Gastrocnemius medialis (tissue), 4 donors: Measurements from ENCODE around the gene PSG2. TPM values are rescaled to one million over a fixed set of nuclear protein-coding genes. Genes with fewer than 3 reads are reported as not detected.
"Not testable (repeated sequence)": the region's sequence is repeated elsewhere in the genome, so short reads cannot be mapped to it uniquely, and the experiment has no call there.

Experiments used
- ATAC-seq, 2 donors: fragments of 150-250 bp; one replicate each; pipeline ENCODE4 v1.9.1; 2016
- DNase-seq, 2 donors: peaks; one replicate each; pipeline ENCODE4 v3.0.0-alpha.2; 2019
- H3K27ac ChIP-seq, 4 donors: fragments of 200-600 bp; sonication (generic); 1 replicate in 1 of 4; 2 replicates in 3 of 4; pipeline ENCODE4 v1.5.1; 2016 to 2018; ENCODE audit warnings: mild to moderate bottlenecking in 2 of 4, moderate library complexity in 1 of 4
- H3K27me3 ChIP-seq, 3 donors: fragments of 200-600 bp; sonication (generic) in 2 of 3; 1 replicate in 1 of 3; 2 replicates in 2 of 3; pipeline versions ENCODE4 v1.5.1 to v1.6.0; 2016 to 2019; ENCODE audit warnings: mild to moderate bottlenecking in 1 of 3, moderate library complexity in 1 of 3
- H3K36me3 ChIP-seq, 2 donors: fragments of 200-600 bp; sonication (generic) in 1 of 2; one replicate each; pipeline ENCODE4 v1.5.1; 2017 to 2018
- H3K4me1 ChIP-seq, 2 donors: fragments of 200-600 bp; sonication (generic) in 1 of 2; one replicate each; pipeline ENCODE4 v1.5.1; 2016 to 2017; ENCODE audit warnings: mild to moderate bottlenecking in 2 of 2
- H3K4me3 ChIP-seq, 4 donors: fragments of 200-600 bp; sonication (generic) in 3 of 4; 1 replicate in 1 of 4; 2 replicates in 3 of 4; pipeline ENCODE4 v1.5.1; 2016 to 2019; ENCODE audit warnings: mild to moderate bottlenecking in 2 of 4
- H3K9me3 ChIP-seq, 3 donors: fragments of 200-600 bp; sonication (generic) in 2 of 3; 1 replicate in 1 of 3; 2 replicates in 2 of 3; pipeline ENCODE4 v1.5.1; 2016 to 2019
- POLR2A ChIP-seq, 2 donors: fragments of 450-650 bp; IDR thresholded peaks; one replicate each; pipeline ENCODE4 v1.6.1; 2017; ENCODE audit warnings: antibody characterized with exemption in 2 of 2, mild to moderate bottlenecking in 2 of 2, moderate library complexity in 2 of 2
- in situ Hi-C, 4 donors: fragments of 200-750 bp; cut with MboI; loops; one replicate each; pipeline versions ENCODE4 v1.15.0 to v1.8.0; 2017; ENCODE audit warnings: low sequenced_read_pairs in 4 of 4
- intact Hi-C: fragments of 100-400 bp; cut with DNase I; formaldehyde crosslinking; loops from one replicate; pipeline ENCODE4 v1.15.1; 2023; ENCODE audit warnings: low total_unique reads
- total RNA-seq, 4 donors: library from RNA; depleted of rRNA; stranded (reverse); fragments of >200 nt; gene quantifications; one replicate each; pipeline versions ENCODE4 v1.1.0 to v1.2.3, GENCODE V29; 2016
- TF ChIP-seq, protein P1 (sequence below), 5 experiments: fragments of 450-650 bp in 3 of 5; fragments of 200-600 bp in 2 of 5; sonication (generic) in 2 of 5; IDR thresholded peaks in 4 of 5; conservative IDR thresholded peaks in 1 of 5; 1 replicate in 4 of 5; 2 replicates in 1 of 5; pipeline ENCODE4 v1.5.1; 2016 to 2019; ENCODE audit warnings: antibody characterized with exemption in 5 of 5, mild to moderate bottlenecking in 3 of 5, moderate library complexity in 3 of 5

The PSG2 gene
- total RNA-seq, 4 donors from 2014 or later = not detected

DNA sequence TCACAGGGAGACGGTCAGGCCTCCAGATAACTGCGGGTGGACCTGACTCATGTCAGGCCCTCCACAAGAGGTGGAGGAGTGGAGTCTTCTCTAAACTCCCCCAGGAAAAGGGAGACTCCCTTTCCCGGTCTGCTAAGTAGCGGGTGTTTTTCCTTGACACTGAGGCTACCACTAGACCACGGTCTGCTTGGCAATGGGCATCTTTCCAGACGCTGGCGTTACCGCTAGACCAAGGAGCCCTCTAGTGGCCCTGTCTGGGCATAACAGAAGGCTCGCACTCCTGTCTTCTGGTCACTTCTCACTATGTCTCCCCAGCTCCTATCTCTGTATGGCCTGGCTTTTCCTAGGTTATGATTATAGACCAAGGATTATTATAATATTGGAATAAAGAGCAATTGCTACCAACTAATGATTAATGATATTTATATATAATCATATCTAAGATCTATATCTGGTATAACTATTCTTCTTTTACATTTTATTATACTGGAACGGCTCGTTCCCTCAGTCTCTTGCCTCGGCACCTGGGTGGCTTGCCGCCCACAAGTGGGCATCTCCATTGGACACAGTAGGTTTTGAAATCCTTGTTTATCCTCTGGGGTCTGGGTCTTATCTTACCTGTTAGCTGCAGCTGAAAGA is 5.3 kb upstream of the PSG2 start:
- H3K9me3 ChIP-seq, intact Hi-C loops: not testable (repeated sequence)

DNA sequence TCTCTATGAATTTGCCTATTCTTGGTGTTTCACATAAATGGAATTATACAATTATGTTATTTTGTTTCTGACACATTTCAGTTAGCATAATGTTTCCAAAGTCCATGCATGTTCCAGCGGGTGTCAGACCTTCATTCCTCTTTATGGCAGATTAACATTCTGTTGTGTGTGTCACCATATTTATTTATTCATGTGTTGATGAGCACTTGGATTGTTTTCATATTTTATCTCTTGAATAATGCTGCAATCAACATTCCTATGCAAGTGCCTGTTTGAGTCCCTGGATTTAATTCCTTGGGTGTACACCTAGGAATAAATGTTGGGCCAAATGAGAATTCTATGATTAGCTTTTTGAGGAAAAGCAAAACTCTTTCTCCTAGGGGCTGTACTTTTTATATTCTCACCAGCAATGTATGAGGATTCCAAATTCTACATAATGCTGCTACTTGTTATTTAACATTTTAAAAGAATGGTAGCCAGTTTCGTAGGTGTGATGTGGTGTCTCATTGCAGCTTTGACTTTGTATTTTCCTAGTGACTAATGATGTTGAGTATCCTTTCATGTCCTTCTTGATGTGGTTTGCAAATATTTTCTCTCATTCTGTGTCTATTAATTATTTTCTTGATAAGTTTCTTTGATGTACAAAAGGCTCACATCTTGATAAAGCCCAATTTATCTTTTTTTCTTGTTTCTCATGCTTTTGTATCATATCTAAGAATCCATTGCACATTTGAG is 3.5 kb upstream of the PSG2 start:
- intact Hi-C loops, H3K27me3 ChIP-seq, H3K36me3 ChIP-seq, H3K9me3 ChIP-seq, H3K4me1 ChIP-seq, ATAC-seq, H3K4me3 ChIP-seq, H3K27ac ChIP-seq, DNase-seq, in situ Hi-C loops: not testable (repeated sequence)

More for the DNA sequence above, 5.3 kb upstream of the PSG2 start:
- TF ChIP-seq, protein P1, sequence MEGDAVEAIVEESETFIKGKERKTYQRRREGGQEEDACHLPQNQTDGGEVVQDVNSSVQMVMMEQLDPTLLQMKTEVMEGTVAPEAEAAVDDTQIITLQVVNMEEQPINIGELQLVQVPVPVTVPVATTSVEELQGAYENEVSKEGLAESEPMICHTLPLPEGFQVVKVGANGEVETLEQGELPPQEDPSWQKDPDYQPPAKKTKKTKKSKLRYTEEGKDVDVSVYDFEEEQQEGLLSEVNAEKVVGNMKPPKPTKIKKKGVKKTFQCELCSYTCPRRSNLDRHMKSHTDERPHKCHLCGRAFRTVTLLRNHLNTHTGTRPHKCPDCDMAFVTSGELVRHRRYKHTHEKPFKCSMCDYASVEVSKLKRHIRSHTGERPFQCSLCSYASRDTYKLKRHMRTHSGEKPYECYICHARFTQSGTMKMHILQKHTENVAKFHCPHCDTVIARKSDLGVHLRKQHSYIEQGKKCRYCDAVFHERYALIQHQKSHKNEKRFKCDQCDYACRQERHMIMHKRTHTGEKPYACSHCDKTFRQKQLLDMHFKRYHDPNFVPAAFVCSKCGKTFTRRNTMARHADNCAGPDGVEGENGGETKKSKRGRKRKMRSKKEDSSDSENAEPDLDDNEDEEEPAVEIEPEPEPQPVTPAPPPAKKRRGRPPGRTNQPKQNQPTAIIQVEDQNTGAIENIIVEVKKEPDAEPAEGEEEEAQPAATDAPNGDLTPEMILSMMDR (IDR thresholded peaks at IDR 0.05 in 4 of 5, conservative IDR thresholded peaks at IDR 0.05 in 1 of 5) = peak in 3 of 5 experiments; percentile 24 to 53 (median 32)
- H3K4me3 ChIP-seq, H3K4me1 ChIP-seq, in situ Hi-C loops, H3K27me3 ChIP-seq, ATAC-seq, H3K27ac ChIP-seq, H3K36me3 ChIP-seq: not testable (repeated sequence)
- peak in 1 of 2 donors; percentile 33 for DNase-seq

DNA sequence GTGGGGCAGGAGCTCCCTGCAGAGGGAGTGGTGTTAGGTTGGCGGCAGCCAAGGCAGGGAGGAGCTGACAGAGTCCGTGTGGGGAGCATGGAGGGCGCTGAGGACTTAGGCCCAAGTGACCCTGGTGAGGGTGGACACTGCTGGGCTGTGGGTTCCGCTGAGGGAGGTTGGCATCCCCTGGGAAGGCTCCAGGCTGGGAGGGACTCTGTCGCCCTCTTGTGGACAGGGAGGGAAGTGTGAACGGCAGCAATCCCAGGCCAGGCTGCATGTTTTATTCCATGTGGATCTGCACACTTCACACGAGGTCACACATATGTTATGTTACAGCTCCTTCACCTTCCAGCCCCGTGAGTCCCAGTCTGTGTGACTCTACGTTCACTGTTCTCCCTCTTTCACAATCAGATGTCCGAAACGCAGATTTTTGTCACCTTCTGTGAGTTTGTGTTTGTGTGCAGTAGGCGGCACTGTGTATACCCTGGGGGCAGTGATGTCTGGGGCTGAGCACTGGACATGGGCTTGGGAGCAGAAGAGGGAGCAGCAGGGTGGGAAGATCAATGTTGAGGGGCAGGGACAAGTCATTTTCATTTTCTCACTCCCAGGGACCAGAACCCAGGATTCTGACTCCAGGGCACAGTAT is 1.8 kb upstream of the PSG2 start:
- in situ Hi-C loops, H3K4me3 ChIP-seq, H3K27me3 ChIP-seq, ATAC-seq, intact Hi-C loops, DNase-seq, H3K36me3 ChIP-seq, H3K27ac ChIP-seq, H3K4me1 ChIP-seq, H3K9me3 ChIP-seq: not testable (repeated sequence)
- TF ChIP-seq, protein P1 (IDR thresholded peaks at IDR 0.05 in 4 of 5, conservative IDR thresholded peaks at IDR 0.05 in 1 of 5) = peak in 2 of 5 experiments; percentile 33 to 56

DNA sequence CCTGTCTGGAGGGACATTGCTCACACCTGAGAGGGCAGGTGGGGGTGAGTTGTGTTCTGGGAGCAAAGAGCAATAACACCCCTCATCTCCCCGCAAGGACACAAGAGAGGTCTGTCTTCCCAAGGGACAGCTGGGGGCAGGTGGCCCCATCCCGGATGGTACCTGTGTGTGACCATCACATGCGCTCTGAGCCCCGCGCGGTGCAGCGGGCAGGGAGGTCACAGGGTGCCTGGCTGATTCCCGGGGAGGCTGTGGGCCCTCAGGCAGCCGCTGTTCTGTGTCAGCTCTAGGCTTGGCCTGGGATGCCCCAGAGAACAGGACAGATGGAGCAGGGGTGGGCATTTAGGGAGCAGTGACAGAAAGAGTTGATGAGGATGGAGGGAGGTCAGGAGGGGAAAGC is 1.2 kb upstream of the PSG2 start:
- H3K27ac ChIP-seq, H3K36me3 ChIP-seq, H3K4me3 ChIP-seq, H3K4me1 ChIP-seq, DNase-seq, in situ Hi-C loops, H3K27me3 ChIP-seq, intact Hi-C loops, ATAC-seq, H3K9me3 ChIP-seq: not testable (repeated sequence)

DNA sequence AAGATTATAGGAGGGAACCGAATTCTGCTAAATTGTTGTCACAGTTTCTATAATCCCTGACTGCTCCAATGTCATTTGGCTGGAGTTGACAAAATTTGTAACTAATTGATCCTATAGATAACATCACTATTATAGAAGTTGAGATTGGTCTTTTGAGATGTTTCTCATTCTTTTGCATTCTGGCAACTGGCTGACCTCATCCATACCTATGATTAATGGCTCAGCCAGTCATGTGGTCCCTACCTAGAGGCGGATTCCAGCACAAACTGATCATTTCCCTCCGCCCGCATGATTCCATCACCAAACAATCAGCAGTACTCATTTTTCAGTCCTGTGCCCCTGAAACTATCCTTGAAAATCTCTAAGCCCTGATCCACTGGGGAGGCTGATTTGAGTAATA is 4.2 kb downstream of the PSG2 start:
- Histone ChIP-seq H3K27ac (no peak overlapping the region), H3K9me3 (no peaks in the 10 kb centered on the region), H3K27me3 (no peaks in the 10 kb centered on the region), H3K4me1 (no peaks in the 10 kb centered on the region), H3K4me3 (no peak overlapping the region), H3K36me3 (no peaks in the 10 kb centered on the region)
- in situ Hi-C loops = no loop called here
- no peak for DNase-seq
- TF ChIP-seq, protein P1 (IDR thresholded peaks at IDR 0.05 in 4 of 5, conservative IDR thresholded peaks at IDR 0.05 in 1 of 5) = no peak
- TF ChIP-seq POLR2A (IDR thresholded peaks at IDR 0.05) = no peak
- intact Hi-C loops = no loop called here
- no peak for ATAC-seq

DNA sequence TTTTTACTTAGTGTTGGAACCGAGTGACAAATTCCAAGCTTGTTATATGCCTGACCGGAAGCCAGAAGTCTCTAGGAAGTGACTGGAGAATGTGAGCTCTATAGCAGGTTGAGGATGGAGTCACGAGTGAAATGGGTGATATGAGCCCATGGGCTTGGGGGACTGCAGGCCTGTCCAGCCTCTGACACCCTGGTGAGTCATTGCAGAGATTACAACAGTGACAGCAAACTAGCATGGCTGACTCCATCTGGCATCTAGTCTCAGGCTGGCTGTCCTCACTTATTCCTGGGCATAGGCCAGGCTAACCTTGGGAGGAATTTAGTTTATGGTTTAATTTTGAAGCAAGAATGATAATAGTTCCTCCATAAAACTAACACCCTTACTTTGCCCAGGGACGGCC is 4.6 kb downstream of the PSG2 start:
- H3K9me3 ChIP-seq, H3K4me3 ChIP-seq, in situ Hi-C loops, H3K36me3 ChIP-seq, ATAC-seq, H3K27ac ChIP-seq, H3K27me3 ChIP-seq, intact Hi-C loops, DNase-seq, H3K4me1 ChIP-seq: not testable (repeated sequence)

DNA sequence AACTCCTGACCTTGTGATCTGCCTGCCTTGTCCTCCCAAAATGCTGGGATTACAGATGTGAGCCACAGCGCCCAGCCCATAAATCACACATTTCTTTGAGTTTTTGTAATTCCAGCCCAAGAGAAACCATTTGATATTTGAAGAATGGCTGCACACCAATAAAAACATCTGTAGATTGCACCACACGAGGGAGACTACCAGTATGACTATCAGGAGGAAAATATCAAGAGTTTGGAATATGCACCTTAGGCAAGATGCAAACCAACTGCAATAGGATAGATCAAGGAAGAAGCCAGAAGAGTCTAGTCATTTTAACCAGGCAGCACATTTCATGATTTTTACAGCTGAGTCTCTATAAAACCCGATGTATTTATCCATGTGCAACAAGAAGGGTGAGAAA is 20.1 kb downstream of the PSG2 start:
- ATAC-seq, H3K27me3 ChIP-seq, DNase-seq, in situ Hi-C loops, H3K27ac ChIP-seq, intact Hi-C loops, H3K4me1 ChIP-seq, H3K4me3 ChIP-seq, H3K36me3 ChIP-seq, H3K9me3 ChIP-seq: not testable (repeated sequence)

DNA sequence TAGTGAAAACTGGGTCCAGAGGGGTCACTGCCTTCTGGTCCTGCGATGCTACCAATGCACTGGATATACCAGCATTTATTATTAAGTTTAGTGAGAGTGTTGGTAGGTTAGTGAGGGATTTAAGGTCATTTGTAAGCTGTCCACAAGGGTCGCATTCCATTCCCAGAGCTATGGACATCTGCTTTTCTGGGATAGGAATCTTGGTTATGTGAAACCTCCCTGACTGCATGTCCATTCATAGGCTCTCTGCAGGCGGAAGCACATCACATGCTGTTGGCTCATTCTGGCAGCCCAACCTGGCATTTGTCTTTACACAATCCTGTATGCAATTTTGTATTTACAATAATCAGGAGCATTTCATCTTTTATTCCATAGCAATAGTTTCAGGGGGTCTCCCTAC is 21.2 kb downstream of the PSG2 start:
- ATAC-seq, H3K36me3 ChIP-seq, DNase-seq, H3K27me3 ChIP-seq, H3K27ac ChIP-seq, H3K4me1 ChIP-seq, in situ Hi-C loops, H3K9me3 ChIP-seq, intact Hi-C loops, H3K4me3 ChIP-seq: not testable (repeated sequence)
